HepG2 (cell line): ENCODE measurements around the gene MFAP4. TPM values are rescaled to one million over a fixed set of nuclear protein-coding genes. Genes with fewer than 3 reads are reported as not detected.

ENCODE experiments used
- ATAC-seq: fragments of 200-7000 bp; cut with Tn5 transposase; 3 replicates; pipeline ENCODE4 v1.9.1; 2020; ENCODE audit warnings: mild to moderate bottlenecking, moderate library complexity
- BruUV-seq: library from RNA; stranded (reverse); fragments of 400-500 nt; replicated peaks from 2 replicates; lab custom pipeline; 2021; lab: Mats Ljungman, UMichigan
- CTCF ChIA-PET: fragments of 300-600 bp; formaldehyde crosslinking; extraction: SDS; loops from one replicate; lab custom pipeline; 2021; ENCODE audit warnings: low total read pairs, inconsistent platforms, low intra/inter-chr PET ratio; lab: Yijun Ruan, JAX
- POLR2A ChIA-PET: fragments of 350-600 bp; sonication (Branson Sonifier 250); formaldehyde crosslinking; loops from one replicate; lab custom pipeline; 2020; ENCODE audit warnings: antibody characterized with exemption, inconsistent platforms; lab: Yijun Ruan, JAX
- DNase-seq: peaks from one replicate; pipeline ENCODE4 v3.0.0-alpha.2; 2015; ENCODE audit warnings: low spot score
- FAIRE-seq: peaks from 3 replicates; lab custom pipeline; 2011; peaks lifted over from hg19 to GRCh38; lab: Jason Lieb, UNC
- H2AFZ ChIP-seq: one replicate; pipeline ENCODE4 v1.6.1; 2011; ENCODE audit warnings: low read length, inconsistent platforms
- H3K27ac ChIP-seq: fragments of 300-600 bp; 3 replicates; pipeline ENCODE4 v1.8.0; 2011; ENCODE audit warnings: mixed run types, mild to moderate bottlenecking, mixed read lengths, low read length, inconsistent platforms; ENCODE audit not compliant: insufficient read depth; ENCODE audit errors: extremely low read length
- H3K27me3 ChIP-seq, 2 experiments: fragments of 200-600 bp in 1 of 2; 2 replicates in 1 of 2; 3 replicates in 1 of 2; pipeline versions ENCODE4 v1.6.0 to v1.8.0; 2011; ENCODE audit warnings: low read length in 2 of 2, mild to moderate bottlenecking in 2 of 2, moderate library complexity in 2 of 2, inconsistent platforms in 1 of 2; ENCODE audit not compliant: insufficient read depth in 2 of 2, control insufficient read depth in 1 of 2
- H3K36me3 ChIP-seq, 2 experiments: fragments of 200-600 bp in 1 of 2; replicated peaks in 1 of 2; 2 replicates in 1 of 2; 3 replicates in 1 of 2; pipeline versions ENCODE4 v1.5.1 to v1.8.0; 2011; ENCODE audit warnings: low read length in 2 of 2, inconsistent platforms in 1 of 2; ENCODE audit not compliant: insufficient read depth in 2 of 2, control insufficient read depth in 1 of 2
- H3K4me1 ChIP-seq: 2 replicates; pipeline ENCODE4 v1.5.1; 2012; ENCODE audit warnings: low read length, inconsistent platforms; ENCODE audit not compliant: insufficient read depth
- H3K4me2 ChIP-seq: 2 replicates; pipeline ENCODE4 v1.6.0; 2011; ENCODE audit warnings: low read depth, low read length, inconsistent platforms
- H3K4me3 ChIP-seq, 3 experiments: fragments of 200-600 bp in 1 of 3; sonication (generic), shearing (Covaris generic) in 1 of 3; replicated peaks in 1 of 3; 2 replicates each; pipeline ENCODE4 v1.5.1; 2011 to 2016; ENCODE audit warnings: low read length in 3 of 3, inconsistent platforms in 2 of 3, low read depth in 2 of 3, mild to moderate bottlenecking in 2 of 3, control low read depth in 1 of 3, mixed read lengths in 1 of 3; ENCODE audit not compliant: insufficient read depth in 1 of 3
- H3K79me2 ChIP-seq: one replicate; pipeline ENCODE4 v1.6.1; 2011; ENCODE audit warnings: low read length, inconsistent platforms; ENCODE audit not compliant: insufficient read depth
- H3K9ac ChIP-seq: 2 replicates; pipeline ENCODE4 v1.6.0; 2011; ENCODE audit warnings: mild to moderate bottlenecking, low read depth, low read length, inconsistent platforms; ENCODE audit not compliant: insufficient read depth
- H3K9me3 ChIP-seq: 2 replicates; pipeline ENCODE4 v1.5.1; 2012; ENCODE audit warnings: mild to moderate bottlenecking, low read length
- H4K20me1 ChIP-seq: 2 replicates; pipeline ENCODE4 v1.6.0; 2011; ENCODE audit warnings: inconsistent platforms, mild to moderate bottlenecking, low read length, moderate library complexity; ENCODE audit not compliant: insufficient read depth
- AGO1 ChIP-seq: fragments of 200-400 bp; formaldehyde crosslinking; IDR thresholded peaks from 2 replicates; pipeline ENCODE4 v1.6.1; 2017; ENCODE audit warnings: mild to moderate bottlenecking, low read depth, low read length, moderate library complexity; ENCODE audit not compliant: poor library complexity, severe bottlenecking
- AGO2 ChIP-seq: fragments of 200-400 bp; formaldehyde crosslinking; optimal IDR thresholded peaks from 2 replicates; pipeline ENCODE3; 2017; ENCODE audit warnings: mild to moderate bottlenecking, low read depth, low read length, moderate library complexity
- AKAP8 ChIP-seq: sonication (generic); formaldehyde crosslinking; IDR thresholded peaks from 2 replicates; pipeline ENCODE4 v1.5.1; 2020; ENCODE audit warnings: mild to moderate bottlenecking, missing genetic modification reagents
- BCL3 ChIP-seq: sonication (generic); formaldehyde crosslinking; IDR thresholded peaks from 2 replicates; pipeline ENCODE4 v1.5.1; 2020; ENCODE audit warnings: mild to moderate bottlenecking, missing genetic modification reagents, moderate library complexity
- CEBPB ChIP-seq: IDR thresholded peaks from 2 replicates; pipeline ENCODE4 v1.6.1; 2011; ENCODE audit warnings: low read depth, low read length, improper control_type of control experiment, borderline replicate concordance
- FOXC1 ChIP-seq: sonication (generic); formaldehyde crosslinking; IDR thresholded peaks from 2 replicates; pipeline ENCODE4 v1.8.0; 2022; ENCODE audit warnings: mild to moderate bottlenecking, missing genetic modification reagents, borderline replicate concordance
- GATAD1 ChIP-seq: IDR thresholded peaks from 2 replicates; pipeline ENCODE4 v1.6.1; 2016; ENCODE audit warnings: missing genetic modification reagents, missing compliant biosample characterization
- HIVEP1 ChIP-seq: sonication (generic); formaldehyde crosslinking; IDR thresholded peaks from 2 replicates; pipeline ENCODE4 v1.4.0; 2020; ENCODE audit warnings: mild to moderate bottlenecking, missing genetic modification reagents
- MAZ ChIP-seq, 2 experiments: sonication (generic) in 1 of 2; formaldehyde crosslinking in 1 of 2; IDR thresholded peaks; 2 replicates each; pipeline versions ENCODE4 v1.5.0 to v1.6.1; 2012 to 2020; ENCODE audit warnings: low read depth in 2 of 2, mild to moderate bottlenecking in 2 of 2, borderline replicate concordance in 1 of 2, improper control_type of control experiment in 1 of 2, low read length in 1 of 2, missing genetic modification reagents in 1 of 2, moderate library complexity in 1 of 2
- PATZ1 ChIP-seq: sonication (generic); formaldehyde crosslinking; IDR thresholded peaks from 2 replicates; pipeline ENCODE4 v1.4.0; 2020; ENCODE audit warnings: missing genetic modification reagents
- POLR2G ChIP-seq: fragments of 200-400 bp; formaldehyde crosslinking; IDR thresholded peaks from 2 replicates; pipeline ENCODE4 v1.6.1; 2018; ENCODE audit warnings: mild to moderate bottlenecking, low read depth, low read length, moderate library complexity
- RBM22 ChIP-seq: fragments of 200-400 bp; formaldehyde crosslinking; optimal IDR thresholded peaks from 2 replicates; pipeline ENCODE3; 2017; ENCODE audit warnings: mild to moderate bottlenecking, low read length, moderate library complexity
- REXO4 ChIP-seq: sonication (generic); formaldehyde crosslinking; IDR thresholded peaks from 2 replicates; pipeline ENCODE4 v1.8.0; 2022; ENCODE audit warnings: missing genetic modification reagents, mild to moderate bottlenecking, borderline replicate concordance
- SNRNP70 ChIP-seq: fragments of 200-400 bp; formaldehyde crosslinking; IDR thresholded peaks from 2 replicates; pipeline ENCODE4 v1.6.1; 2017; ENCODE audit warnings: mild to moderate bottlenecking, low read depth, low read length, moderate library complexity
- SUZ12 ChIP-seq: fragments of 150-350 bp; IDR thresholded peaks from 2 replicates; pipeline ENCODE4 v1.6.1; 2014; ENCODE audit warnings: low read depth, low read length
- TEAD2 ChIP-seq: sonication (generic); formaldehyde crosslinking; IDR thresholded peaks from 2 replicates; pipeline ENCODE4 v1.9.0; 2021; ENCODE audit warnings: missing genetic modification reagents
- ZNF136 ChIP-seq: sonication (generic); formaldehyde crosslinking; IDR thresholded peaks from 2 replicates; pipeline ENCODE4 v1.8.1; 2022; ENCODE audit warnings: low read depth, mild to moderate bottlenecking, moderate library complexity, missing genetic modification reagents
- ZNF629 ChIP-seq: sonication (generic); formaldehyde crosslinking; conservative IDR thresholded peaks from 2 replicates; pipeline ENCODE4 v1.5.0; 2020; ENCODE audit warnings: missing genetic modification reagents
- WGBS: methylation state at CpG from one replicate; pipeline ENCODE4 v1.1.6; 2017; ENCODE audit warnings: low lambda C conversion rate; 5-methylcytosine and 5-hydroxymethylcytosine counted together
- in situ Hi-C: cut with HindIII; loops from 2 replicates; pipeline ENCODE4 v1.10.0; 2017; ENCODE audit warnings: low pct_unique_long_range_greater_than_20kb; ENCODE audit not compliant: extremely low pct_ligation_motif_present
- intact Hi-C: fragments of 100-400 bp; cut with micrococcal nuclease; formaldehyde crosslinking; loops from one replicate; pipeline ENCODE4 v1.10.0; 2022; ENCODE audit not compliant: unreplicated experiment
- polyA plus RNA-seq, 8 experiments: library from polyadenylated mRNA; depleted of rRNA in 3 of 8; stranded (reverse) in 7 of 8; unstranded in 1 of 8; fragments of >200 nt; fragmentation: Illumina TruSeq in 4 of 8; extraction: Trizol in 4 of 8; gene quantifications; 2 replicates each; pipeline versions ENCODE4 v1.2.1 to v1.2.3, GENCODE V29; 2011 to 2016; ENCODE audit warnings: low read depth in 4 of 8, missing spikeins in 1 of 8, mixed read lengths in 1 of 8; ENCODE audit not compliant: insufficient read depth in 1 of 8
- total RNA-seq, 5 experiments: library from RNA; depleted of rRNA; stranded (reverse); fragments of >200 nt; fragmentation: Illumina TruSeq; extraction: Trizol; gene quantifications; 2 replicates each; pipeline ENCODE4 v1.2.3, GENCODE V29; 2016; ENCODE audit warnings: low read depth in 1 of 5
- TF ChIP-seq, protein P1 (sequence below): IDR thresholded peaks from 2 replicates; pipeline ENCODE4 v1.6.1; 2016; ENCODE audit warnings: low read depth, borderline replicate concordance

The MFAP4 gene
- total and polyA plus RNA-seq, 2 of the 13 experiments (the other 11 are each of a cell fraction or from before 2014, with no cell fraction given) = 0.08 TPM; not detected in 1

- FAIRE-seq (no peak), DNase-seq (no peak), ATAC-seq (peak; percentile 62)
- Histone ChIP-seq H3K27ac (no peak overlapping the region), H2AFZ (no peak overlapping the region), H3K9ac (0 out of 2 replicates have a peak overlapping the region, but pooled peaks have one; percentile 8), H3K79me2 (no peaks in the 10 kb centered on the region), H3K4me3 (peak overlapping the region in 2 of 3 experiments; percentile 42 to 60; a peak in 3 of 6 replicates), H3K4me1 (peaks cover 29% of the 10 kb centered on the region), H3K36me3 (peaks cover 7 to 23% of the 10 kb centered on the region in 2 experiments; a peak in 4 of 5 replicates), H3K27me3 (0 out of 5 replicates have a peak, but pooled peaks cover 0 to 14% of the 10 kb centered on the region in 2 experiments), H3K4me2 (peak overlapping the region; percentile 71), H3K9me3 (no peaks in the 10 kb centered on the region), H4K20me1 (no peaks in the 10 kb centered on the region)
- no TSS peak for BruUV-seq
- in situ Hi-C loops = no loop called here
- ChIA-PET POLR2A (interaction anchor here (1.0 to 3.9 kb wide), 3 partner anchors 8 to 48 kb away, joined by 3 to 33 read pairs (median 3); partner anchors contain the start of gene MAPK7), CTCF (no interaction called here)
- intact Hi-C loops = no loop called here
- 66% methylated on average over 10 of the region's 20 CpGs for WGBS
- peak; percentile 75 for TF ChIP-seq AGO2
- peak; percentile 44 for TF ChIP-seq AGO1
- TF ChIP-seq, protein P1, sequence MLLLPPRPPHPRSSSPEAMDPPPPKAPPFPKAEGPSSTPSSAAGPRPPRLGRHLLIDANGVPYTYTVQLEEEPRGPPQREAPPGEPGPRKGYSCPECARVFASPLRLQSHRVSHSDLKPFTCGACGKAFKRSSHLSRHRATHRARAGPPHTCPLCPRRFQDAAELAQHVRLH (CRISPR knock-in tag) = no peak
- TF ChIP-seq BCL3 (CRISPR knock-in tag) = no peak
- TF ChIP-seq AKAP8 = peak; percentile 35; the same call in 1 of the 2 replicates
- peak; percentile 91 for TF ChIP-seq ZNF629 (CRISPR knock-in tag)
- TF ChIP-seq ZNF136 (CRISPR knock-in tag) = no peak
- TF ChIP-seq CEBPB = peak; percentile 82; the same call in 1 of the 2 replicates
- peak; percentile 25 for TF ChIP-seq RBM22
- TF ChIP-seq SUZ12 = no peak
- TF ChIP-seq MAZ (IDR thresholded peaks at IDR 0.05; ENCODE audit: borderline replicate concordance, low read depth, low read length) = no peak
- TF ChIP-seq MAZ (CRISPR knock-in tag; IDR thresholded peaks at IDR 0.05; ENCODE audit: low read depth) = 0 out of 2 replicates have a peak, but pooled peaks have one; percentile 27
- peak; percentile 44; the same call in 1 of the 2 replicates for TF ChIP-seq POLR2G
- no peak for TF ChIP-seq HIVEP1 (CRISPR knock-in tag)
- no peak for TF ChIP-seq SNRNP70
- no peak; the same call in 1 of the 2 replicates for TF ChIP-seq PATZ1
- no peak for TF ChIP-seq REXO4 (CRISPR knock-in tag)
- TF ChIP-seq FOXC1 (CRISPR knock-in tag) = no peak
- no peak for TF ChIP-seq GATAD1 (CRISPR knock-in tag)
- TF ChIP-seq TEAD2 (CRISPR knock-in tag) = no peak
Observed at GRCh38 chr17:19386051-19386929, 700 bp downstream of the MFAP4 start.
